Suprapubic skin (tissue), 4 donors: ENCODE measurements around the gene LTBP3. TPM values are rescaled to one million over a fixed set of nuclear protein-coding genes. Genes with fewer than 3 reads are reported as not detected.

Experiments used
- DNase-seq, 2 donors: peaks; one replicate each; pipeline ENCODE4 v3.0.0-alpha.2; 2019; ENCODE audit warnings: low spot score in 2 of 2
- H3K27ac ChIP-seq: fragments of 200-600 bp; sonication (generic); one replicate; pipeline ENCODE4 v1.5.1; 2019
- H3K27me3 ChIP-seq: fragments of 200-600 bp; sonication (generic); one replicate; pipeline ENCODE4 v1.5.1; 2019
- H3K36me3 ChIP-seq: fragments of 200-600 bp; sonication (generic); one replicate; pipeline ENCODE4 v1.5.1; 2019
- H3K4me1 ChIP-seq: fragments of 200-600 bp; sonication (generic); one replicate; pipeline ENCODE4 v1.5.1; 2019
- H3K4me3 ChIP-seq: fragments of 200-600 bp; sonication (generic); one replicate; pipeline ENCODE4 v1.5.1; 2019; ENCODE audit warnings: mild to moderate bottlenecking
- H3K9me3 ChIP-seq: fragments of 200-600 bp; sonication (generic); one replicate; pipeline ENCODE4 v1.5.1; 2019
- EP300 ChIP-seq: sonication (generic); formaldehyde crosslinking; IDR thresholded peaks from one replicate; pipeline ENCODE4 v1.6.1; 2017; ENCODE audit warnings: antibody characterized with exemption
- POLR2A ChIP-seq, 2 donors: fragments of 450-650 bp; IDR thresholded peaks; one replicate each; pipeline ENCODE4 v1.6.1; 2017; ENCODE audit warnings: antibody characterized with exemption in 2 of 2, mild to moderate bottlenecking in 2 of 2, moderate library complexity in 2 of 2
- POLR2AphosphoS5 ChIP-seq, 3 donors: sonication (generic); formaldehyde crosslinking; IDR thresholded peaks; one replicate each; pipeline ENCODE4 v1.6.1; 2017; ENCODE audit warnings: antibody characterized with exemption in 3 of 3
- WGBS: methylation state at CpG from one replicate; pipeline ENCODE4 v1.1.5; 2018; 5-methylcytosine and 5-hydroxymethylcytosine counted together
- total RNA-seq, 4 donors: library from RNA; depleted of rRNA; stranded (reverse); fragments of >200 nt; gene quantifications; one replicate each; pipeline ENCODE4 v1.1.0, GENCODE V29; 2016
- TF ChIP-seq, protein P1 (sequence below), 2 donors: fragments of 200-600 bp in 1 of 2; fragments of 450-650 bp in 1 of 2; sonication (generic) in 1 of 2; IDR thresholded peaks; one replicate each; pipeline ENCODE4 v1.5.1; 2016 to 2019; ENCODE audit warnings: antibody characterized with exemption in 2 of 2, mild to moderate bottlenecking in 1 of 2, moderate library complexity in 1 of 2

LTBP3 gene
- total RNA-seq, 4 donors from 2014 or later: 65.1 to 86.7 (median 71.0) TPM

DNA sequence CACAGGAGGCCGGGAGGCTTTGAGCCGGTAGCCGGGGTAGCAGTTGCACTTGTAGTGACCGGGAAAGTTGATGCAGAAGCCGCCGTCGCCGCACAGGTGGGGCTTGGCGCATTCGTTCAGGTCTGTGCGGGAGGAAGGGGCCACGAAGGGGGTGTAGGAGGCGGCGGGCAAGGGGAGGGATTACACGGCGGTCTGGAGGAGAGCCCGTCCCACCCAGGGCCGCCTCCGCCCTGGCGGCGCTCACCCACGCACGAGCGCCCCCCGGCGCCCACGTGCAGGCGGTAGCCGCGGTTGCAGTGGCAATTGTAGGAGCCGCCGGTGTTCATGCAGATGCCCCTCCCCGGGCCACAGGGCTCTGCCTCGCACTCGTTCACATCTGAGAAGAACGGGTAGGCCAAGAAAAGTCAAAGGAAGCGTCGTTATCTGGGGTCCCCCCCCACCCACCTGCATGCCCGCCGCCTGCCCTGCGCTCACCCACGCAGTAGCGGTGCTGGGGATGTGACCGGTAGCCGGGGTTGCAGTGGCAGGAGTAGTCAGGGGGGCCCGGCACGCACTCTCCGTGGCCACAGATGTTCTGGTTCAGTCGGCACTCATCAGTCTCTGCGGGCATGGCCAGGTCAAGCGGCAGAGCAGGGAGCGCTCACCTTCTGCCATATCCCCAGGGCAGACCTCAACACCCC, 10.6 kb downstream of the LTBP3 start:
- no peak overlapping the region for H3K27ac ChIP-seq

DNA sequence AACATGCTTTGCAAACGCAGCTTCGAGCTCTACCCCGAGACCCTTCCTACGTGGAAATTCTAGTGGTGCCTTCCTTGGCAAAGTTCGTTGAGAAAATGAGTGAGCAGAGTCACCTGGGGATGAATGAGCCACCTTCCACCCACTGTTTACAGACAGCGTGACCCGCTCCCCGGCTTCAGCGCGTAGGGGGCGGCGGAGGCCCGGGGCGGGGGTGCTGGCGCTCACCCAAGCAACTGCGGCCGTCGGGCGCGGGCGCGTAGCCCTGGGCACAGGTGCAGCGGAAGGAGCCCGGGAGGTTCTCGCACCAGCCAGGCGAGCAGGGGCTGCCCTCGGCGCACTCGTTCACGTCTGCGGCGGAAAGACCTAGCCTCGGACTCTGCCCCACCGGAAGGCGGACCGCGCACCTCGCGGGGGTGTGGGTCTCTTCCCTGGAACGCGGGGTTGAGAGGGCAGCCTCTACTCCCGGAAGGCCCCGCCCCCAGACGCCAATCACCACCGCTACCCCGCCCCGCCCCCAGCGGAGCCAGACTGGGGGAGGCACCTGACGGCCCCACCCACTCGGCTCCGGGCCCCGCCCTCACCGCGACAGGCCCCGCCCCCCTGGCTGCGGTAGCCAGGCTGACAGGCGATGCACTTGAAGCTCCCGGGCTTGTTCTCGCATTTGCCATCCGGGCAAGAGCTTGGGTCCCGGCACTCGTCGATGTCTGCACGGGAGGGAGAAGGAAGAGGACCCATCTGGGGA, 11.8 kb downstream of the LTBP3 start:
- peak overlapping the region; percentile 38 for H3K27ac ChIP-seq
- H3K27me3 ChIP-seq: no peaks in the 10 kb centered on the region
- TF ChIP-seq EP300 (no peak), POLR2AphosphoS5 (IDR thresholded peaks at IDR 0.05) (no peak)
- TF ChIP-seq, protein P1, sequence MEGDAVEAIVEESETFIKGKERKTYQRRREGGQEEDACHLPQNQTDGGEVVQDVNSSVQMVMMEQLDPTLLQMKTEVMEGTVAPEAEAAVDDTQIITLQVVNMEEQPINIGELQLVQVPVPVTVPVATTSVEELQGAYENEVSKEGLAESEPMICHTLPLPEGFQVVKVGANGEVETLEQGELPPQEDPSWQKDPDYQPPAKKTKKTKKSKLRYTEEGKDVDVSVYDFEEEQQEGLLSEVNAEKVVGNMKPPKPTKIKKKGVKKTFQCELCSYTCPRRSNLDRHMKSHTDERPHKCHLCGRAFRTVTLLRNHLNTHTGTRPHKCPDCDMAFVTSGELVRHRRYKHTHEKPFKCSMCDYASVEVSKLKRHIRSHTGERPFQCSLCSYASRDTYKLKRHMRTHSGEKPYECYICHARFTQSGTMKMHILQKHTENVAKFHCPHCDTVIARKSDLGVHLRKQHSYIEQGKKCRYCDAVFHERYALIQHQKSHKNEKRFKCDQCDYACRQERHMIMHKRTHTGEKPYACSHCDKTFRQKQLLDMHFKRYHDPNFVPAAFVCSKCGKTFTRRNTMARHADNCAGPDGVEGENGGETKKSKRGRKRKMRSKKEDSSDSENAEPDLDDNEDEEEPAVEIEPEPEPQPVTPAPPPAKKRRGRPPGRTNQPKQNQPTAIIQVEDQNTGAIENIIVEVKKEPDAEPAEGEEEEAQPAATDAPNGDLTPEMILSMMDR (IDR thresholded peaks at IDR 0.05): no peak
- H3K4me3 ChIP-seq: peak overlapping the region; percentile 48
- H3K4me1 ChIP-seq: peaks cover 24% of the 10 kb centered on the region
- DNase-seq: peak; percentile 92 to 94
- 43% methylated on average over 37 of the region's 64 CpGs for WGBS
- H3K36me3 ChIP-seq: peaks cover 8% of the 10 kb centered on the region
- H3K9me3 ChIP-seq: no peaks in the 10 kb centered on the region

More for the DNA sequence above, 10.6 kb downstream of the LTBP3 start:
- peaks cover 25% of the 10 kb centered on the region for H3K4me1 ChIP-seq
- TF ChIP-seq POLR2AphosphoS5 (IDR thresholded peaks at IDR 0.05) (no peak), EP300 (no peak), POLR2A (IDR thresholded peaks at IDR 0.05) (no peak)
- TF ChIP-seq, protein P1 (IDR thresholded peaks at IDR 0.05): no peak
- 84% methylated on average over 51 of the region's 52 CpGs for WGBS
- DNase-seq: no peak
- no peaks in the 10 kb centered on the region for H3K9me3 ChIP-seq
- H3K27me3 ChIP-seq: no peaks in the 10 kb centered on the region
- peaks cover 14% of the 10 kb centered on the region for H3K36me3 ChIP-seq
- no peak overlapping the region for H3K4me3 ChIP-seq

DNA sequence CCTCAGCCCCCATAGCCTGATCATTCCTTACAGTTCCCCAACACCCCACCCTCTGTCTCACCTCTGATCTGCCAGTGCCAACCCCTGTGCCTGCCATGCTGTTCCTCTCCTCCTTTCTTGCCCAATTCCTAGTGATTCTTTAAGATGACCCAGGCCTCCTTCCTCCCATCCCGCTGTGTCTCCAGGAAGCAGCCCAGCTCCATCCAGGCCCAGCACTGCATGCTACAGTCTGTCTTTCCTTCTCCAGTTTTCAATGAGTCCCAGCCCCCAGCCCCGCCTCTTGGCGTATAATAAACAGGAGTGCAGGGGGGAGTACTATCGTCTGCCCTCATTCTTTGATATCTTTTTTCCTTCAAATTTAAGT, 12.3 kb downstream of the LTBP3 start:
- H3K27me3 ChIP-seq: no peaks in the 10 kb centered on the region
- H3K9me3 ChIP-seq: no peaks in the 10 kb centered on the region
- peaks cover 6% of the 10 kb centered on the region for H3K36me3 ChIP-seq
- H3K4me1 ChIP-seq: peaks cover 25% of the 10 kb centered on the region
- no peak for DNase-seq
- WGBS: 53% methylated on average over 4 of the region's 4 CpGs
- TF ChIP-seq POLR2A (IDR thresholded peaks at IDR 0.05): no peak
- TF ChIP-seq, protein P1 (IDR thresholded peaks at IDR 0.05): no peak
- TF ChIP-seq POLR2AphosphoS5 (IDR thresholded peaks at IDR 0.05): no peak
- TF ChIP-seq EP300: no peak
- H3K27ac ChIP-seq: no peak overlapping the region
- no peak overlapping the region for H3K4me3 ChIP-seq

DNA sequence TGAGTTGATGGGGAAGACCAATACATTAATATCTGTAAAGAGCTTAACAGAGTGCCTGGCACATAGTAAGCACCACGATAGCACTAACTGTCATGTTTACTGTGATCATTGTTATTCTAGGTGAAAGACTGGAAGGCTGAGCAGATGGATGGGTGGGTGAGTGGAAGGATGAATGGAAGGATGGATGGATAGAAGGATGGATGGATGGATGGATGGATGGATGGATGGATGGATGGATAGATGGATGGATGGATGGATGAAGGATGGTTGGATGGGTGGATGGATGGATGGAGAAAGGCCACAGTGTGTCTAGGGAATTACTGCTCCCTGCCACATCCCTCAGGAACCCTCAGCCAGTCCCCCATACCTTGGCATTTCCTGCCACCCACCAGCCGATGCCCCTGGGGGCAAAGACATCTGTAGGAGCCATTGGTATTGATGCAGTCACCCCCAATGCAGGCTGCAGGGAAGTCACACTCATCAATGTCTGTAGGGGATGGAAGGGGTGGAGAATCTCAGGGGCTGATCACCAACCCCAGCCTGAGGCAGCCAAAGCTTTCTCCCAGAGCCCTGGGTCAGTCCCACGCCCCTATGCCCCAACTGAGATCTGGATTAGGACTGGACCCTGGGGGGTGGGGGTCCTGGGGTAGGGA, 15.3 kb downstream of the LTBP3 start:
- Histone ChIP-seq H3K9me3 (no peaks in the 10 kb centered on the region), H3K27ac (no peak overlapping the region), H3K4me1 (peaks cover 46% of the 10 kb centered on the region), H3K27me3 (no peaks in the 10 kb centered on the region), H3K36me3 (peaks cover 11% of the 10 kb centered on the region), H3K4me3 (no peak overlapping the region)
- TF ChIP-seq POLR2A (IDR thresholded peaks at IDR 0.05): no peak
- TF ChIP-seq, protein P1 (IDR thresholded peaks at IDR 0.05): no peak
- no peak for TF ChIP-seq POLR2AphosphoS5 (IDR thresholded peaks at IDR 0.05)
- no peak for TF ChIP-seq EP300
- 96% methylated on average over 3 of the region's 3 CpGs for WGBS
- no peak for DNase-seq
